Cardiac septum (tissue), 1 donor: ENCODE data around the gene FXYD6. TPM values are rescaled to one million over a fixed set of nuclear protein-coding genes. Genes with fewer than 3 reads are reported as not detected.

ENCODE experiments used
- DNase-seq: peaks from one replicate; pipeline ENCODE4 v3.0.0-alpha.2; 2020; ENCODE audit warnings: low spot score
- intact Hi-C: fragments of 100-400 bp; cut with DNase I; formaldehyde crosslinking; loops from one replicate; pipeline ENCODE4 v1.14.0; 2022
- total RNA-seq: library from RNA; stranded (reverse); fragmentation: NEBNext Ultra II Directional; extraction: Animal tissue kit (Norgen Biotek cat#: 25700); gene quantifications from one replicate; pipeline ENCODE4 v1.2.1, GENCODE V29; 2021
- donor health status: DM: no; HTN: no; CAD: no.

Gene FXYD6
- total RNA-seq, 1 donor from 2014 or later = 28.0 TPM

GRCh38 chr11:117857734-117858414, 18.6 kb downstream of the FXYD6 start:
- DNase-seq = no peak
- intact Hi-C loops = no loop called here

- intact Hi-C loops = no loop called here
- DNase-seq = no peak
Measured at GRCh38 chr11:117855912-117856651, 20.4 kb downstream of the FXYD6 start.

- intact Hi-C loops = no loop called here
- peak; percentile 55 for DNase-seq
Measured at GRCh38 chr11:117855186-117855845, 21.1 kb downstream of the FXYD6 start.

GRCh38 chr11:117852309-117852708, 24.1 kb downstream of the FXYD6 start:
- no peak for DNase-seq
- intact Hi-C loops = no loop called here

DNA sequence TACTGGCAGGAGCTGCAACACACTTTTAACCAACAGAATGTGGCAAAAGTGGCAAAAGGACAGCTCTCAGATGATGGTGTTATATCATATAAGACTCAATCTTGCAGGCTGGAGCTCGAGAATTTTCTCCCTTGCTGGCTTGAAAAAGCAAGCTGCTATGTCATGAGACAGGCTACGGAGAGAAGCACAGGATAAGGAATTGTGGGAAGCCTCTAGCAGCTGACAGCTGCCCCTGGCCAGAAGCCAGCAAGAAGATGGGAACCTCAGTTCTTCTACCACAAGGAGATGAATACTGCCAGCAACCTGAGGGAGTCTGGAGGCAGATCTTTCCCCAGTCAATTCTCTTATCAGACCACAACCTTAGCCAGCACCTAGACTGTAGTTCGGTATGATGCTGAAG, 24.6 kb downstream of the FXYD6 start:
- DNase-seq = peak; percentile 74
- intact Hi-C loops = no loop called here

- peak; percentile 36 for DNase-seq
- intact Hi-C loops = no loop called here
Measured at GRCh38 chr11:117851106-117851505, 25.4 kb downstream of the FXYD6 start.

- intact Hi-C loops = no loop called here
- DNase-seq = peak; percentile 17
Measured at GRCh38 chr11:117849781-117850414, 26.6 kb downstream of the FXYD6 start.

- peak; percentile 90 for DNase-seq
- intact Hi-C loops = loop anchor here (1.0 to 2.0 kb wide), 3 partner anchors 59 to 211 kb away; no protein-coding TSS in a partner anchor
Measured at GRCh38 chr11:117843666-117844484, 32.6 kb downstream of the FXYD6 start.

- intact Hi-C loops = no loop called here
- DNase-seq = peak; percentile 71
Measured at GRCh38 chr11:117842131-117842941, 34.1 kb downstream of the FXYD6 start.

GRCh38 chr11:117841551-117842031, 34.9 kb downstream of the FXYD6 start:
- peak; percentile 60 for DNase-seq
- intact Hi-C loops = no loop called here

DNA sequence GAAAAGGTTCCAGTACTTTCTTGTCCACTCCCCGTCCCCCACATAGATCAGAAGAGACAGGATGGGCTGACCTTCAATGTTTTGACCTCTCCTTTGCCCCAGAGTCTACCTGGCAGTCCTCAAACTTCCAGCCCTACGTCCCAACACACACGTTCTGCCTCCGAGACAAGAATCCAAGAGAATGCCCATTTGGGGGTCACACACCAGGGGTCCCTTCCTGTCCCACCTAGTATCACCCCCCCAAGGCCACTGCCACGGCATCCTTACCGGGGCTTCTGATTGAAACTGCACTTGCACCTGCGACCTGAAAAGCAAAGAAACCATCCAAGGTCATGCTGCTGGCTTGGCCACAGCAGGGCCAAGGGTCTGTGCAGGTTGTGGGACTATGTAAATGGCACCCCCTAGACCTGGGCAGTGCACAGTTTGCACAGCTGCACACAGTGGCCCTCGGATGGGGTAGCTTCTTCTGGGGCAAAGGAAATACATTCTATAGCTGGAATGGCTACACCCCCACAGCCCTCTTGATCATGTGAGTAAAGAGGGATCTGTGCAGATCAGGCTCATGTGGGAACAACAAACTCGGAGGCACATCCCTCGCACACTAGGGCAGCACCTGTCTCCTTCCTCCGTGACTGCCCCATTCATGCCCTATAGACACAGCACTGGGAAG, 35.4 kb downstream of the FXYD6 start:
- peak; percentile 66 for DNase-seq
- intact Hi-C loops = no loop called here

GRCh38 chr11:117839936-117840813, 36.3 kb downstream of the FXYD6 start:
- intact Hi-C loops = no loop called here
- peak; percentile 56 for DNase-seq

DNA sequence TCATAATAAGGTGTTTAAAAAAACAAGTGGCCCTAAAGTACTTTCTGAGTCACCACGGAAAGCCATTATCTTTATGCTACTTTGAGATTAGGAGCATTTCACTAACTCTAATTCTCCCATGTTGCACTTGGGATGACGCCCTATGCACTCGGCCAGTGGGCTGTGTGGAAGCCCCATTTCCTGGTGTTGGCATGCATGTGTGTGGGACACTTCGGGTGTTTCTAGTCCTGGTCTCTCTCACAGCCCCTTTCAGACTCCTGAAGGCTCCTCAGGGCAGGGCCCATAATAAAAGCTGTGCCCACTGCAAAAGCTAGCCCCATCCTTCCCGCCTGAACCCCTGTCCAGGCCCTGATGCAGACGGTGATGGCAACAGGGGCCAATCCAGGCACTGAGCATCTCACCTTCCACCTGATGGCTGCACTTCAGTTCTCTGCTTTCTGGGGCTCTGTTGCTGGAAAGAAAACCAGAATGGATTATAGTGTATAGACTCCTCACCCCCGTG, 37.0 kb downstream of the FXYD6 start:
- DNase-seq = peak; percentile 24
- intact Hi-C loops = no loop called here

DNA sequence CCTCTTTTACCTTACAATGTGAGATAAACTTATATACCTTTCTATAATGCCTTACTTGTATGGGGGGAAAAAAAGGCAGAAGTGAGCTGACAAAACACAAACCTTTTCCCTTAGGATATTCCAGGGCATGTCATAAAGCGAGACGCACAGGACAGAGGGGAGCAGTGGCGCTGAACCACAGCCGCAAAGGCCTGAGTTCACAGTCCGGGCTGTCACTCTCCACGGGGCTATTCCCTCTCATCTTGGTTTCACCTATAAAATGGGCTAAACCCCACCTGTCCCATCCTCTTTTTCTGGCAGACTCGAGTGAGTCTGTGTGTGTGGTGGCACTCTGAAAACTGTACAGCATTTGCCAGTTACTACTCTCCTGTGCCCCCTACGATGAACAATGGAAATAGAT, 37.6 kb downstream of the FXYD6 start:
- peak; percentile 26 for DNase-seq
- intact Hi-C loops = no loop called here

DNA sequence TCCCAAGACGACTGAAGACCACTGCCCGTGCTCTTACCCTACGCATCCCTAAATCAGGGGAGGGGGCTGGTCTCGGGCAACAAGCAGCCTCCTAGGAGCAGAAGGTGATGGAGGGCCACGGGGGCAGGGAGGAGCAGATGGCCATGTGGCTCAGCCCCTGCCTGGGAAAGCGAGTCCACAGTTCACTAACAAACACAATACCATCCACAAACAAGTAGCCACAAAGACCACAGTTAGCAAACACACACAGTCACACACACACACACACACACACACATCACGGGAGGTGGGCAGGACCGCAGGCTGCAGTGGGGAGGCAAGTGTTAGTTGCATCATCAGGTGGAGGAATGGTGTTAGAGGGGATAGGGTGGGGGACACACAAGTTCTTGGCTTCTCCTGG, 38.7 kb downstream of the FXYD6 start:
- DNase-seq = peak; percentile 67
- intact Hi-C loops = no loop called here

DNA sequence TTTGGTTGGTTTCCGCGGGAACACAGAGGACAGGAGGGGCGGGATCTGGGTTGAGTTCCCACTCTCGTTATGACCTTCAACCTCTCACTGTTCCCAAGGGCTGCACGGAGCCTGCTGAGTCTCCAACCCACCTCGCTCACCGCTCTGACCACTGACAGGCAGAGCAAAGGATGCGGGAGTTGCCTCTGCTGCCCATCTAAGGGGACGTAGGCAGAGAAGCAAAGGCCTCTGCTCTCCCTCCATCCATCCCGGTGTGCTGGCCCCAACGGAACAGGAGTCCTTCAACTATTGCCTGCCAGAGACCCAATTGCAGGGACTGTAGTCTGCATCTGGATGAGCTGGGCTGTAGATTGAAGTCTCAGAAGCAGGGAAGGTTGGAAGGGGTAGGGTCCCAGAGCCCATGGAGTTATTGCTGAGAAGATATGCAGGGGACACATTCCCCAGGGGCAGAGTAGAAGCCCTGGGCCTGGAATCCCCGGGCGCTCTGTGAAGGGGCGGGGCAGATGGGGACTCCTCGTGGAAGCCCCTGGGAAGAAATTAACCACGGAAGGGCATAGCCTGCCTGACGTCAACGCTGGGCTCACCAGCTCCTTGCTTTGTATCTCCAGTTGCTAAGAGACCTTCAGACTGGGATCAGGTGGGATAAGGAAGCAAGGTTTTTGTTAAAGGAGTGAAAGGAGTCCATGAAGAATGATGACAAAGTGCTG, 39.2 kb downstream of the FXYD6 start:
- intact Hi-C loops = no loop called here
- DNase-seq = peak; percentile 59
